HG02885 (cell line): Measurements from ENCODE around the gene ZNF213.
"Not testable (repeated sequence)": the region's sequence is repeated elsewhere in the genome, so short reads cannot be mapped to it uniquely, and the experiment has no call there.

Experiments used
- ATAC-seq: cut with Tn5 transposase; IDR thresholded peaks from one replicate; pipeline ENCODE4 v1.9.1; 2021; ENCODE audit warnings: mild to moderate bottlenecking; ENCODE audit not compliant: unreplicated experiment, poor library complexity

ZNF213 gene

DNA sequence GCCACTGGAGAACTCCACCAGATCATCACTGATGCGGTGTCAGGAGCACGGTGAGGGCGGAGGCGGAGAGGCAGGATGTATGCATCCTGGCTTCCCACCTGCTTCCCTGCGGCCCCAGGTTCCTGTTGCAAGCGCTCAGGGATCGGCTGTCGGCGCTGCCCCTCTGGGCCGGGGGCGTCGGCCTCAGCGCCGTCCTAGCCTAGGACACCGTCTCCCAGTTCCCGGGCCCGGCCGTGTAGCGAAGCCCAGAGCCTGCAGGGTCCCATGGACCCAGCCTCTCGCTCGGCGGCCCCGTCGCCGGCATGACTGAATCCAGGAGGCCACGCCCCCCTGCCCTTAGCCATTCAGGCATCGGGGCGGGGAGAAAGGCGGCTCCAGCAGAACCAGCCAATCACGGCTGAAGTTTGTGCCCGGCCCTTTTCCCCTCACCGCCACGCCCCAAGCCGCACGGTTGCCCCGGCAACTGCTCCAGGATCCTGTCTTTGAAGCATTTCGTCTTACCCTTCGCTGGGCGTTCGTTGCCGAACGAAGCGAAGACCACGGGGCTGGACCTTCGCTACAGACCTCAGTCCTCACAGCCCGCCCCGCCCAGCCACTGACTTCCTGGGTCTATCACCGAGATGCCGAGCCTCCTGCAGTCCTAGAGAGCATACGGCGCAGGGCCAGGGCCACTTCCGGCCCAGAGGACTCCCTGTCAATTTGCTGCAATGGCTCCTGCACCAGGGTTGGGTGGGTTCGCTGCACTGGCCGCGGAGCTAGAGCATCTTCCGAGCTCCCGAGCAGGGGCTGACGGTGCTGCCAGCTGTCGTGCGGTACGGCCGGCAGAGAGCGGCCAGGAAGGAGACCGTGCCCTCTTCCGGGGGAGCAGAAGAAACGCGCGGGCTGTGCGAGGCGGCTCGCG, 10.6 kb upstream of the ZNF213 start:
- peak; percentile 90 for ATAC-seq

GRCh38 chr16:3127745-3128144, 7.1 kb upstream of the ZNF213 start:
- no peak for ATAC-seq

GRCh38 chr16:3129137-3130131, 5.4 kb upstream of the ZNF213 start:
- ATAC-seq: peak; percentile 55

GRCh38 chr16:3131755-3132377, 3.0 kb upstream of the ZNF213 start:
- no peak for ATAC-seq

DNA sequence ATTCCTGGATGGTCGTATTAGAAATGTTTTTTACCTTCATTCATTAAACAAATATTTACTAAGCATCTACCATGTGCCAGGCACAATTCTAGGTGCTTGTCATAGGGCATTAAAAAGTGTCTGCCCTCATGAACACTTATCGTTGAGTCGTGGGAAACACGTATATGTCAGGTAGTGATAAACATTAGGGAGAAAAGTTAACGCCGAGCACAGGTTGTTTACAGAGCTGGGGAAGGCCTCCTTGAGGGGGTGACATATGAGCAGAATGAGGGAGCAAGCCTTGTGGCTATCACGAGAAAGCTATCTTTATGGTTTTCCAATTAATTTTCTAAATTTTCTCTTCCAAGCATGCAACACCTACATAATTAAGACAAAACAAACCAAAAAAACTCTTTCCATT, 985 bp upstream of the ZNF213 start:
- no peak for ATAC-seq

- no peak for ATAC-seq
Measured at GRCh38 chr16:3135126-3135715, 392 bp downstream of the ZNF213 start.

GRCh38 chr16:3137267-3137666, 2.4 kb downstream of the ZNF213 start:
- no peak for ATAC-seq

DNA sequence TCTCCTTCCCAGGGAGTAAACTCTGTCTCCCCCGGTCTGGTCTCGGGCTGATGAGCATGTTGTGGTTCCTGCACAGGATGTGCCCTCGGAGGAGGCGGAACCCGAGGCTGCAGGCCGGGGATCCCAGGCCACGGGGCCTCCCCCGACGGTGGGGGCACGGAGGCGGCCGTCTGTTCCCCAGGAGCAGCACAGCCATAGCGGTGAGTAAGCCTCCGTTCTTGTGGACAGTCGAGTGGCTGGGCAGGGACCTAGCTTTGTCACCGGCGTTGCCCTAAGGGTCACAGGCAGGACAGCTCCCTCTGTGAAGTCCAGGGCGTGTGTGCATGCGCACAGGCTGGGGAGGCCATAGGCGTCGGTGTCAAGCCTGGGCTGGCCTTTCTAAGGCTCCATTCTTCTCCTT, 3.5 kb downstream of the ZNF213 start:
- no peak for ATAC-seq

- ATAC-seq: no peak
Measured at GRCh38 chr16:3138823-3139426, 4.1 kb downstream of the ZNF213 start.

DNA sequence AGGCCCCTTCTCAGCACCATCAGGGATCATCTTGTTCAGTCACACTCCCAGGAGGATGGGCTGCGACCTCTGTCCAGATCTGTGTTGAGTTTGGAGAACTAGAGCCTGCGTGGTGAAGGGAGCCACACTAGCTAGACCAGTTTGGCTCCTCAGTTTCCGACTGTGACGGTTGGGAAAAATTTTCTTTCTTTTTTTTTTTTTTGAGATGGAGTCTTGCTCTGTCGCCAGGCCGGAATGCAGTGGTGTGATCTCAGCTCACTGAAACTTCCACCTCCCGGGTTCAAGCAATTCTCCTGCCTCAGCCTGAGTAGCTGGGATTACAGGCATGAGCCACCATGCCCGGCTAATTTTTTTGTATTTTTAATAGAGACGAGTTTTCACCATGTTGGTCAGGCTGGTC, 4.7 kb downstream of the ZNF213 start:
- ATAC-seq: not testable (repeated sequence)

DNA sequence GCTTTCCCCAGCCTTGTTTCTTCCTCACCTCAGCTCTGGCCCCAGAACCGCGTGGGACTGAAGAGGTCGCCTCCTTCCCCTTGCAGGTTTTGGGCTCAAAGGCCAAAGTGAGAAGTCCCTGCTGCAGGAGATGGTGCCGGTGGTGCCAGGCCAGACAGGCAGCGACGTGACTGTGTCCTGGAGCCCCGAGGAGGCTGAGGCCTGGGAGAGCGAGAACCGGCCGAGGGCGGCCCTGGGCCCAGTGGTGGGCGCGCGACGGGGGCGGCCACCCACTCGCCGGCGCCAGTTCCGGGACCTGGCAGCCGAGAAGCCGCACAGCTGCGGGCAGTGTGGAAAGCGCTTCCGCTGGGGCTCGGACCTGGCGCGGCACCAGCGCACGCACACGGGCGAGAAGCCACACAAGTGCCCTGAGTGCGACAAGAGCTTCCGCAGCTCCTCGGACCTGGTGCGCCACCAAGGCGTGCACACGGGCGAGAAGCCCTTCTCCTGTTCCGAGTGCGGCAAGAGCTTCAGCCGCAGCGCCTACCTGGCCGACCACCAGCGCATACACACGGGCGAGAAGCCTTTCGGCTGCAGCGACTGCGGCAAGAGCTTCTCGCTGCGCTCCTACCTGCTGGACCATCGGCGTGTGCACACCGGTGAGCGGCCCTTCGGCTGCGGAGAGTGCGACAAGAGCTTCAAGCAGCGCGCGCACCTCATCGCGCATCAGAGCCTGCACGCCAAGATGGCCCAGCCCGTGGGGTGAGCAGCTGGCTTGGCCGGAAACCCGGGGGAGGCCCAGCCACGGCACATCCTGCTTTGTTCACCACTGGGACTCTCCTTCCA, 6.0 kb downstream of the ZNF213 start:
- no peak for ATAC-seq

DNA sequence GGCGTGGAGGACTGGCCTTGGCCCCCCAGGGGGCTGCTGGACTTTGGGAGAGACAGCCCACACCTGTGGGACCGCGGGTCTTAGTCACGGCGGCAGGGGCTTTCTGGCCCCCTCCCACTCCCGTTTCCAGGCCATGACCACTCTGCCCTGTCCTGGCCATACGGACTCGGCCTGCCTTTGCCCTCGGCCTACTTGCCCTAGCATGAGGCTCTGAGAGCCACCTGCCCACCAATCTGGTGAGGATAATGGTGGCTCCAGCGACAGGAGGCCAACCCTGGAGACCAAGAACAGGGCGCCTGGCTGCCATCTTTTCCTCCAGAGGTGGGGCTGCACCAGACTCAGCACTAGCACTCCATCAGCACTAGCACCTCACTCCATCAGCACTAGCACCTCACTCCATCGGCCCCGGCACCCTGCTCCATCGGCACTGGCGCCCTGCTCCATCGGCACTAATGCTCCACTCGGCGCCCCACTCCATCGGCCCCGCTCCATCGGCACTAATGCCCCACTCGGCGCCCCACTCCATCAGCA, 7.0 kb downstream of the ZNF213 start:
- no peak for ATAC-seq

DNA sequence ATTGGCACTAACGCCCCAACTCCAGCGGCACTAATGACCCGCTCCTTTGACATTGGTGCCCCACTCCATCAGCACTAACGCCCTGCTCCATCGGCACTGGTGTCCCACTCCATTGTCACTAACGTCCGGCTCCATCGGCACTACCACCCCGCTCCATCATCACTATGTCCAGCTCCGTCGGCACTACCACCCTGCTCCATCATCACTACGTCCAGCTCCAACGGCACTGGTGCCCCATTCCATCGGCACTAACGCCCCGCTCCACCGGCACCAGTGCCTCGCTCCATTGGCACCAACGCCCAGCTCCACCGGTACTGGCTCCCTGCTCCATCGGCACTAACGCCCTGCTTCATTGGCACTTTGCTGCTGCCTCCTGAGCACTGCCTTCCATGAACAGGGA, 7.5 kb downstream of the ZNF213 start:
- ATAC-seq: no peak

DNA sequence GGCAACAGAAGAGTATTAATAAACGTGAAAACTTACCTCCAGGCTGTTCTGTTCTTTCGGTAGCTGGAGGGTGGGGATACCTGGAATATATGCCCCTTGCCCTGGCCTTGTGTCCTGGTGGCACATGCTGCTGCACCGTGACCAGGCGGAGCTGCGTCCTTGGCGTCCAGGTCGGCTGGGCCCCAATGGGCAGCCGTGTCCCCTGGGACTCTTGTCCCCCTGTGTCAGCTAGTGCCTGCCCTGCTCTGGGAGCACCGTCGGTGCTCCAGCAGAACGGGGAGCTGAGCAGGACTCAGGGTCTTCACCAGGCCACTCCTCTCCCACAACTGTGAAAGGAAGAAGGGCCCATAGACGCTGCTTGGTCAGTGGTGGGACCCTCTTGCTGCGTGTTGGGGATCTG, 7.9 kb downstream of the ZNF213 start:
- no peak for ATAC-seq

DNA sequence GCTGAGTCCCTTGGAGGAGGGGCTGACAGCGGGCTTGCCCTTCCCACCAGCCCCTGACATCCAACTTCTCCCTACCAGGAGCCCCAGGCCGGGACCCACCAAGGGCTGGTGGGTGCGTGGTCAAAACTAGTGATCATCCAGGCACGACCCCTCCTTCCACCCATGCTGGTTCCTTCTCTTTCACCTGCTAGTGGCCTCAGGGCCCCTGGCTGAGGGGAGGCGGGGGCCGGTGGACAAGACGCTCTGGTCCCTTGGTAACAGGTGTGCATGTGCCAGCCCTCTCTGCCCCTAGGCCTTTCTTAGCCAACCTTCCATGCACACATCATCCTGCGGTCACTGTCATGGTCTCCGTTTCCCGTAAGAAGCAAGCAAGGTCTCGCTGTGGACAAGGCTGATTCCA, 8.4 kb downstream of the ZNF213 start:
- ATAC-seq: no peak

DNA sequence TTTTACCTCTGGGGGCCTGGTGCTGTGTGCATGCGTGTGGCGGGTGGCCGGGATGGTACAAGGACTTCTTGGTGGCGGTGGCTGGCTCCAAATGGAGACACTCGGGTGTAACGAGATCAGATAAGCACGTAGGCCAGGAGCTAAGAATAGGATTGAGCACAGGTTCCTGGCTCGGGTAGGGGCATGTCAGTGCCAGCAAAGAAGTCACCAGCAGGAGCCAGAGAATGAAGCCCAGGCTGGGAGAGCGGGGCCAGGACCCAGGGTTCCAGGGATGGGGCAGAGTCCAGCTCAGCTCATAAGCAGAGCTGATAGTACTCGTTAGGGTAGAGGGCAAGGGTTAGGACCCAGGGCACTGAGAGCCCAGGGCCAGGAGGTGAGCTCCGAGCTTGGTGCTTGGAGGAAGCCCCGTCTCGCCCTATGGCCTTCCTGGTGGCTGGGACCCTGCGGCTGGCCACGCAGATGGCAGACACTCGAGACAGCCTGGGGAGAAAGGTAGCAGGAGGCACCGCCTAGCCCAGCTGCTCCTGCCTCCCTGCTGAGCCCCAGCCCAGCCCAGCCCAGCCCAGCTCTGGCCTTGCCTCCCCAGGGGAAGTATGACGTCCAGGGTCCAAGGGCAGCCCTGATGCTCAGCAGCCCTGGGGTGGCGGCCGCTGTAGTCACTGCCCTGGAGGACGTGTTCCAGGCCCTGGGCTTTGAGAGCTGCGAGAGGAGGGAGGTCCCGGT, 8.9 kb downstream of the ZNF213 start:
- ATAC-seq: no peak

GRCh38 chr16:3144321-3144983, 9.6 kb downstream of the ZNF213 start:
- no peak for ATAC-seq

- ATAC-seq: no peak
Measured at GRCh38 chr16:3145151-3145550, 10.3 kb downstream of the ZNF213 start.
